ENCODE measurements around the gene ZFTA.
"Not testable (repeated sequence)": the region's sequence is repeated elsewhere in the genome, so short reads cannot be mapped to it uniquely, and the experiment has no call there.

ZFTA gene

DNA sequence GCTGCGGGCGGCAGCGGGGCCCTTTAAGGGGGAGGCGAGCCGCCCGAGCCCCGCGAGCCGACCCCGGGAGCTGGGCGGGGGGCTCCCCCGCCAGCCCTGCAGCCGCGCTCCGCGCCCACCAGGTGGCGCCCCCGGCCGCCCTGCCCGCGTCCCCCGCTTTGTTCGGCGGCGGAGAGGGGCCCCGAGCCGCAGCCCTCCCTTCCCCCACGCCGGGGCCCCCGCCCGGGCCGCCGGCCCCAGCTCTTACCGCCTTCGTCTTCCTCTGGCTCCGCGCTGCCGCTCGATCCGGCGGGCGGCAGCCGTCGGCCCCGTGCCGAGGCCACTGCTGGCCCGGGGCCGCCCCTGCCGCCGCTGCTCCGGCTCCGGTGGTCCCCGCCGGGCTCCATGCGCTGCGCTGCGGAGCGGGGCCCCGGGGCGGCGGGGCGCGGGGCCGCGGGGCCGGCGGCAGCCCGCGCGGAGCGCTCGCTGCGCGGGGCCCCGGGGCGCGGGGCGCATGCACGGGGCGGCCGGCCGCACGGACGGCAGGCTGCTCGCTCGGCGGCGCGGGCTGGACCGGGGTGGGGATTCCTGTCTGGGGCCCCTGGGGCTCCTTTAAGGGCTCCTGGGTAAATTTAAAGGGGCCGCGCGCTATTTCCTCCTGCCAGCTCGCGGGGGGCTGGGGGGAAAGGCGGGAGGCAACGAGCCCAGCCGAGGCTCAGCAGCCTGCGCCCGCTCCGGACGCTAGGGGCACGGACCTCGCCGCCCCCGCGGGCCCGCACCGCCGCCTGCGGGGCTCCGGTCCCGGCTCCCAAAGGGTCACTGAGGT lies at the start of gene ZFTA:
Gene ZFTA (minus strand): TSS at position 539 of the 805 bp plus-strand sequence. CDS start 153 bp downstream, at position 386.
- DNase-seq (ENCODE audit: low spot score): peak; percentile 30

DNA sequence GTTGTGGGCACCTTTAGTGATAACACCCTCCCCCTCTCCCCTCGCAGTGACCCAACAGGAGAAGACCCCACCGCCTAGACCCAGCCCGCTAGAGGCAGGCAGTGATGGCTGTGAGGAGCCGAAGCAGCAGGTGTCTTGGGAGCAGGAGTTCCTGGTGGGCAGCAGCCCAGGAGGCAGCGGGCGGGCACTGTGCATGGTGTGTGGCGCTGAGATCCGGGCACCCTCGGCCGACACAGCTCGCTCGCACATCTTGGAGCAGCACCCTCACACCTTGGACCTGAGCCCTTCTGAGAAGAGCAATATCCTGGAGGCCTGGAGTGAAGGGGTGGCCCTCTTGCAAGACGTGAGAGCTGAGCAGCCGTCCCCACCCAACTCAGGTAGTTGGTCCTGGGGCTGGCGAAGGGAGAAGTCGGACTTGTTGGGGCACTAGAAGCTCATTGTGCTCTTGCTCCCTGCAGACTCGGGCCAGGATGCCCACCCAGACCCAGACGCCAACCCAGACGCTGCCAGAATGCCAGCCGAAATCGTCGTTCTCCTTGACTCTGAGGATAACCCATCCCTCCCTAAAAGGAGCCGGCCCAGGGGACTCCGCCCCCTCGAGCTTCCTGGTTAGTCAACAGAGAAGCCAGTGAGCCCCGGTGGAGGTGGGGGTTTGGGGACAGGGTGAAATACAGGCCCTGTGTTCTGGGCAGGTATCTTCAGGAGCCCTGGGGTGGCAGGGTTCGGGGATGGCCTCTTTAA lies 49.4 kb upstream of the ZFTA start:
- no peak for DNase-seq (ENCODE audit: low spot score)

DNA sequence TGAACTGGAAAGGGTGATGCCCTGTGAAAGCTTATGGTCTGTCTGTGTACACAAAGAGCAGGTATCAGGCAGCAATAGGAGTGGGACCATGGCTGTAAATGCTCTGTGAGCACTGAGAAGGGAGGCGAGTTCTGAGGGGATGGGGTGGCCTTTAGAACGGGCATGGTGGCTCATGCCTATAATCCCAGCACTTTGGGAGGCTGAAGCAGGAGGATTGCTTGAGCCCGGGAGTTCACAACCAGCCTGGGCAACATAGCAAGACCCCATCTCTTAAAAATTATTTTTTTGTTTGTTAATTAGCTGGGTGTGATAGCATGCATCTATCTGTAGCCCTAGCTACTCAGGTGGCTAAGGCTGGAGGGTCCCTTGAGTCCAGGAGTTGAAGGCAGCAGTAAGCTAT lies 48.2 kb upstream of the ZFTA start:
- no peak for DNase-seq (ENCODE audit: low spot score)

DNA sequence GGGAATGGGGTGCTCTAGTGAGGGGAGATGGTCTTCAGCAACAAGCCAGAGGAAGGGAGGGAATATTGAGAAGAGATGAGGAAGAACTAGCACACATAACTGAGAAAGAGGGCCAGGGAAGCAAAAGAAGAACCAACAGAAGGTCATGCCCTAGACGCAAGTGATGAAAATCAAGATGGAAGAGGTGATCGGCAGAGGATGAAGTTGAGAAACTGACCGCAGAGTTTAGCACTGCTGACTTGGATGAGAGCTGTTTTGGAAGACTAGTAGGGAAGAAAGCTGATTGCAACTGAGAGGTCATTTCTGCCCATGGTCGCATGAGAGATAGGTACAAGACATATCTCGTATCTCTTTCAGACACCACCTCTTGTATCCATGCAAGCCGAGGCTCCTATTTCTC lies 47.6 kb upstream of the ZFTA start:
- DNase-seq (ENCODE audit: low spot score): no peak

DNA sequence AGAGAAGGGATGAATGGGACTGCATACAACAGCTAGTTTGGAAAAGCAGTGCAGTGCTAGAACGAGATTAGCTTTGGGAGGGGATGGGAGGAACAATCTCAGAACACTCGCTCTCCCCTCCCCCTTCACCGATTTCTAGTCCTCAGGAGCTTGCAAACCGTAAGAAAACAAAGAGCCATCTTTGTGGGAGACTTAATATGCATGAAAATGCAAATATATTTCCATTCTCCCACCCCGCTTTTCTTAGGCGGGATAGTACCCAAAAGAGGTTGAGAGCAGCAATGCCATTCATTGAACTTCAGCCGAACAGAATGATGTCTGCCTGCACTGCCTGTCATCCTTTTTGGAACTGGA lies 45.8 kb upstream of the ZFTA start:
- no peak for DNase-seq (ENCODE audit: low spot score)

DNA sequence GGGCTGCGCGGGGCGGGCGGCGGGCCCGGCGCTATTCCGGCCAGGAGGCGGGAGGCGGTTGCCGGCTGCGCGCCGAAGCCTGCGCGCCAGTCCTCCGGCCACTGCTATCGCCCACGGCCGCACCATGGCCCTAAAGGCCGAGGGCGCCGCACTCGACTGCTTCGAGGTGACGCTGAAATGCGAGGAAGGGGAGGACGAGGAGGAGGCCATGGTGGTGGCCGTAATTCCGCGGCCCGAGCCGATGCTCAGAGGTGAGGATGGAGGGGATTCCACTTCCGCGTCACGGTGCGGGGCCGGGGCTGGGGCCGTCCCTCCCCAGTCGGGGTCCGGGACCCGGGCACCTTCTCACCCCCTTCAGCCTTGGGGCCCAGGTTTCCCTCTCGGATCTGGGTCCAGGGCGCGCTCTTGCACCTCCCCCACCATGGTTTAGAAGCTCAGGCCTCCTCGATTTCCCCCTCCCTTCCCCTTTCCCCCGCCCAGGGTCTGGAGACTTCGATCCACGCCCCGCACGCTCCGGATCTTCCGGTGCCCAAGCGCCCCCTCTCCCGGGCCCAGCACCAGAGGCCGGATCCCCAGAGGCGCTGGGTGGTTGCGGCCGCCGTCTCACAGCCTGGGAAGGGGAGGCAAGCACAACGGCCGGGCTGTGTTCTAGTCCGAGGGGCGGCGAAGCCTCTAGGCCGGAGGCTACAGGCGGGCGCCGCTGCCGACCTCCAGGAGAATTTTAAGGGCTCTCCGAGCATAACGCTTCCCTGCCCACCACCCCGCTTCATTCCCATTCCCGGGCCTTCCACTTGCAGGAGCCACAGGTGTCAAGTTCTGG lies 45.2 kb upstream of the ZFTA start:
- no peak for DNase-seq (ENCODE audit: low spot score)

DNA sequence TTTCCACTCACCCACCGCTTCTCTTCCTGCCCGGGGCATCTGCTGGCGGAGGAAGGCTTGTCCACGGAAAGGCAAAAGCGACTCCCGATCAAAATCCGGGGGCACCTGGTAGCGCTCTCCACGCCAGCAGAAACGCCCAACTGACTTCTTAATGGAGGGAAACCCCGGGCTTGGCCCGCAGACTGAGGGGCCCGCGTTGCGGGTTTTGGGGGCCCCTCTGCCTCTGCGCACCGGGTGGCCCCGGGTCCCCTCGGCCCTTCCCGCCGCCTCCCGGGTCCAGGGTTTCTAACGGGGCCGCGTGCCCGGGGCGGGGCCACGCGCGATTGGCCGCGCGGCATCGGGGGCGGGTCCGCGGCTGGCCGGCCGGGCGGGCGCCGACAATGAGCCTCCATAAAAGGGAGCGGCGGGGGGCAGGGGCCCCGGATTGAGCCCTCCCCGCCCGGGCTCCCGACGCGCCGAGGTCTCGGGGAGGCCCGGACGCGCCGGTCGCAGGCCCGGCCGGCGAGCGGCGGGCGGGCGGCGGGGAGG lies 44.5 kb upstream of the ZFTA start, which contains the start of gene SPINDOC:
Gene SPINDOC (plus strand): TSS at position 422 of the 528 bp plus-strand sequence. CDS start 231 bp downstream, outside the sequence.
- DNase-seq (ENCODE audit: low spot score): peak; percentile 59

DNA sequence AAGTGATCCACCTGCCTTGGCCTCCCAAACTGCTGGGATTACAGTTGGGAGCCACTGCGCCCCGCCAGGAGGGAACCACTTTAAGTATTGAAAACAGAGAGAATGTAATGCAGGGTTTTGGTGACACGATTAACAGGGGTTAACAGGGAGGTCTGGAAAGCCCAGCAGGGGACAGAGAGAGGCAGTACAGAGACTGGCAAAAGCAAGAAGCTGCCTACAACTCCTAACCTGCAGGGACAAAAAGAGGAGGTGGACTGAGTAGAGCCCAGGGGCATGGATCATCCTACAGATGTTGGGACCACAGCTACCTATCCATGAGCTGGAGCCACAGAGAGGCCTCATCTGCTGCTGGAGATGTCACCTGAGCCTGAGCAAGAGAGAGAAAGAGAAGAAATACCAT lies 42.9 kb upstream of the ZFTA start:
- DNase-seq (ENCODE audit: low spot score): no peak

DNA sequence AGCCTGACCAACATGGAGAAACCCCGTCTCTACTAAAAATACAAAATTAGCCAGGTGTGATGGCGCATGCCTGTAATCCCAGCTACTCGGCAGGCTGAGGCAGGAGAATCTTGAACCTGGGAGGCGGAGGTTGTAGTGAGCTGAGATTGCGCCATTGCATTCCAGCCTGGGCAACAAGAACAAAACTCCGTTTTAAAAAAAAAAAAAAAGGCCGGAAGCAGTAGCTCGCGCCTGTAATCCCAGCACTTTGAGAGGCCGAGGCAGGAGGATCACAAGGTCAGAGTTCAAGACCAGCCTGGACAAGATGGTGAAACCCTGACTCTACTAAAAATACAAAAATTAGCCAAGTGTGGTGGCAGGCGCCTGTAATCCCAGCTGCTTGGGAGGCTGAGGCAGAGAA lies 41.8 kb upstream of the ZFTA start:
- DNase-seq (ENCODE audit: low spot score): not testable (repeated sequence)

DNA sequence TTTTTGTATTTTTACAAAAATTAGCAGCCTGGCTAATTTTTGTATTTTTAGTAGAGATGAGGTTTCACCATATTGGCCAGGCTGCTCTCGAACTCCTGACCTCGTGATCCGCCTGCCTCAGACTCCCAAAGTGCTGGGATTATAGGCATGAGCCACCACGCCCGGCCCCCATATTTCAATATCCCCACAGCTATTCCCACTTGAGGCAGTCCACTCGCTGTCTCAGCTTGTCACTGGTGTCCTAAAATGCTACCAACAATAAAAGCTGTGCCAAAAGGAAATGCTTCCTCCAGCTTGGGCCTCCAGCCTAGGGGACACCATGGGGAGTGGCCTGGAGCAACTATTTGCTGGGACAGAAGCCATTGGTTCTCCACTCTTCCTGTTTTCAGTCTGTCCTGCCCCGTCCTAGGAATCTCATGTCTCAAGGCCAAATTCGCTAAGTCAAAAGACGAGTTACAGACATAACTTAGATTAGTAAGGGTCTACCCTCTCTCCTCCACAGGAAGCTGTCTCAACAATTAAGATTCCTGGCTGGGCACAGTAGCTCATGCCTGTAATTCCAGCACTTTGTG lies 37.4 kb upstream of the ZFTA start:
- no peak for DNase-seq (ENCODE audit: low spot score)

DNA sequence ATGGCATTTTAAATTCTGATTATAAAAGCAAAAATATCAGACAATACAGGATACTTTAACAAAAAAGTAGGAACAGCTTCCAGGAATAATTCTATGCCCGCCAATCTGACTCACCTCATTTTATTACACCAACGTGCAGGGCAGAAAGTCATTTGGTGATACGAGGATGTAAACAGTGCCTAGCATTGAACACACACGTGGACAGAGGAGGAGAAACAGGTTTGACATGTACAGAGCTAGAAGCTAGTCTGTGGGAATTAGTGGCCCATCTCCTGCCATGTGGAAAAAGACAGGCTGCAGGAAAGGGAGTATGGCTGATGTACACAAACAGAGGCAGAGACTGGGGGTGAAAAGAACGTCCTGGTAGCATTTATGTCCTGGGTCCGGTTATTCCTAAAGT lies 35.7 kb upstream of the ZFTA start:
- DNase-seq (ENCODE audit: low spot score): no peak

DNA sequence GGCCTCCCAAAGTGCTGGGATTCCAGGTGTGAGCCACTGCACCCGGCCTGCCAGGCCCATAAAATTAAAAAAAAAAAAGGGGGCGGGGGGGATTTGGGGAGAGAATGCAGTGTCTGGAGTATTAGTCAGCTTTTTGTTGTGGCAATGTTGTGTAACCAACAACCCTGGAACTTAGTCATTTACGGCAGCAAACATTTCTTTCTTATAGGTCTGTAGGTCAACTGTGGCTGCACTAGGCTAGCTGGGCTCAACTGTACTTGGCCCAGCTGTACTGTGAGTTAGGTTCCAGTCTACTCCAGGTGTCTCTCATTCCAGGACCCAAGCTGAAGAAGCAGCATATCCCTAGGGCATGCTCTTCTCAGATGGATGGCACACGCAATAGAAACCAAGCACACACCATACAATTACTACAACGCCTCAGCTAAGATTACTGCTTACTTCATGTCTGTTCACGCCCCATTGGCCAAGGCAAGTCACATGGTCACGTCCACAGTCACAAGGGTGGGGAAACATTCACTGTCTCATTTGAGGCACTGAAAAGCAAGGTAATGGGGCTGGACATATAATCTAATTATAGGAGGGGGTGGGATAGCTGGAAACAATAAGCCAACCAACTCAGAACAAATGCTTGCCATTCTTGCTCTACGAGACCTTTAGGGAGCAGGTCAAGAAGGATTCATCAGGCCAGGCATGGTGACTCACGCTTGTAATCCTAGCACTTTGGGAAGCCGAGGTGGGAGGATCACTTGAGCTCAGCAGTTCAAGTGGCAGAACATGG lies 34.3 kb upstream of the ZFTA start:
- no peak for DNase-seq (ENCODE audit: low spot score)

DNA sequence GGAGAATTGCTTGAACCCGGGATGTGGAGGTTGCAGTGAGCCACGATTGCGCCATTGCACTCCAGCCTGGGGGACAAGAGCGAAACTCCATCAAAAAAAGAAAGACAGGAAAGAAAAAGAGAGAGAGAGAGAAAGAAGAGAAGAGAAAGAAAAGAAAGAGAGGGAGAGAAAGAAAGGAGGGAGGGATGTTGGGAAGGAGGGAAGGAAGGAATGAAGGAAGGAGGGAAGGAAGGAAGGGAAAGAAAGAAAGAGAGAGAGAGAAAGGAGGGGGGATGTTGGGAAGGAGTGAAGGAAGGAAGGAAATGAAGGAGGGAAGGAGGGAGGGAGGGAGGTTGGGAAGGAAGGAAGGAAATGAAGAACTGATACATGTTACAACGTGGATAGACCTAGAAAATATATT lies 32.3 kb upstream of the ZFTA start:
- no peak for DNase-seq (ENCODE audit: low spot score)

DNA sequence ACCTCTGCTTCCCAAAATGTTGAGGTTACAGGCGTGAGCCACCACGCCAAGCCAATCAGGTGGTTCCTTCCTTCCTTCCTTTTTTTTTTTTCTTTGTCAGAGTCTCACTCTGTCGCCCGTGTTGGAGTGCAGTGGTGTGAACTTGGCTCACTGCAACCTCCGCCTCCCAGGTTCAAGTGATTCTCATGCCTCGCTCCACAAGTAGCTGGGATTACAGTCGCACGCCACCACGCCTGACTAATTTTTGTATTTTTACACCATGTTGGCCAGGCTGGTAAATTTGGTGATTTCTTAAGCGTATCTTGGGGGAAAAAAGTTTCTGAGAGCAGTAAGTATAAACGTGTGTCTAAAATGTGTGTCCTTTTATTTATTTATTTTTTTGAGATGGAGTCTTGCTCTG lies 26.5 kb upstream of the ZFTA start:
- DNase-seq (ENCODE audit: low spot score): no peak

DNA sequence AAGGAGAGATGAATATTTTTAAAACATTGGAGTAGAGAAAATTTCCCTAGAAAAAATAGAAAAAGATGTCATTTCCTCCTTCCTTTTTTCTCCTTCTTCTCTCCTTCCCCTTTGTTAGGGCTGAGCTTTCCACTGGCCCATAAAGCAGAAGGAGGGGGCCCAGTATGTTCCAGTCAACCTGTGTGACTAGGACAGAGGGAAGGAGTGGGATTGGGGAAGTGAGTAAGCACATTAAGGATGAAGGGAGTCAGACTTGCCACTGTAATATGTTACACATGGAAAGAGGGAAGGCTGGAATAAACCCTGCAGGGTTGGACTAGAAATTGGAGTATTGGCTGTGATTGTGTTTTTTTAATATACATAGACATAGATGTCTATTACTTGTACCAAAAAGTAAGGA lies 24.6 kb upstream of the ZFTA start:
- no peak for DNase-seq (ENCODE audit: low spot score)

DNA sequence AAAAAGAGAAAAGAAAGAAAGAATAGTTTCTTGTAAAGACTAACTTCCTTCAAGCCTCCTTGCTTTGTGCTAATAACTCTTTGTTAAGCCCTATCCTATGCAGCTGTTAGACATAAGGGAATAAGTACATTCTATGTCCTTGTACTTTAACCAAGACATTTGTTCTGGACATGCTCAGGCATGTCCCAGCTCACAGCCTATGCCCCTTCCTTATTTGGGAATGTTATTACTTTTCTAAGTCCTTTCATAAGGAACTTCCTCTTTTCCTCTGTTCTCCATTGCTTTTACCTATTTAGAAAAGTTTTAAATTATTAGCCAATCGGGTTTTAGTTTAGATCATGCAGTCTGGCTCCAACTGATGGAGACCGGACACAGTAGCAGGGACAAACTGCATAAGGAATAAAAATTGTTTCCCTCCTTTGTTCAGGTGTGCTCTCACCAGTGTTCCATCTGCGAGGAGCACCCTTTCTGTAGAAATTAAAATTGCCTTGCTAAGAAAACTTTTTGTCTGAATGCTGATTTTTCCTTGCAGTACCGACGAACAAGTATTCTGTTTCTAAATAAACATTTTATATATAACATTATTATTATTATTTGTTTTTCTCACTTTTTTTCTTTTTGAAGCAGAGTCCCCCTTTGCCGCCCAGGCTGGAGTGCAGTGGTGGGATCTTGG lies 23.1 kb upstream of the ZFTA start:
- DNase-seq (ENCODE audit: low spot score): no peak

DNA sequence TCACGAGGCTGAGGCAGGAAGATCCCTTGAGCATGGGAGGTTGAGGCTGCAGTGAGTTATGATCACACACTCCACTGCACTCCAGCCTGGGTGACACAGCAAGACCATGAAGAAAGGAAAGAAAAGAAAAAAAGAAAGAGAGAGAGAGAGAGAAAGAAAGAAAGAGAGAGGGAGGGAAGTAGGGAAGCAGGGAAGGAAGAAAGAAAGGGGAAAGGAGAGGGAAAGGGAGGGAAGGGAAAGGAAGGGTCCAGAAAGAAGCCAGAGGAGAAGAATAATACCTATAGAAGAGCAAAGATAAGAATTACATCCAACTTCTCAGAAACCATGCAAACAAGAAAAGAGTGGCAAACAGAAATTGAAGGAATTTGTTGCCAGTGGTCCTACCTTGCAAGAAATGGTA lies 17.2 kb upstream of the ZFTA start:
- DNase-seq (ENCODE audit: low spot score): no peak

DNA sequence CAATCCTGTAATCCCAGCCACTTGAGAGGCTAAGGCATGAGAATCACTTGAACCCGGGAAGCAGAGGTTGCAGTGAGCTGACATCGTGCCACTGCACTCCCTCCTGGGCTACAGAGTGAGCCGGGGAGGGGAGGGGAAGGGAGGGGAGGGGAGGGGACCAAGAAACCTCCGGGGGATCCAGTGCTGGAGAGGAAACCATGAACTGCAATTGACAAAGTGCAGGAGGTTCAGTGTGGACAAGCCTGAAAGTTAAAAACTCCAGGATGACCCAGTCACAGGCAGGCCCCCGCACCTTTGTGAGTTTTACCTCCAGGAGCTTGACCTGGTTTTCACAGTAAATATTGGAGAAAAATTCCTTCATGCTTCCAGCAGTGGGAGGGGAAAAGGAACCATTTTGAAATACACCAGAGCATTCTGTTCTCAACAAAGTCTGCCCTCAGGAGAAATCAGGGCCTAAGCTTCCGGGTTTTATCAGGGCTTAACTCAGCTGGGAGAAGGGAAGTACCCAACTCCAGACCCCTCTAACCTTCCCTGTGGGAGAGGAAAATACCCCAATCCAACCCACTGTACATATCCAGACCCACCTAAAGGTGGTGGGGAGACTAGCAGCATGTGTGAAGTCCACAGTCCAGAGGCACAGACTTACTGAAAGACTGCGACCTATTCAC lies 15.5 kb upstream of the ZFTA start:
- no peak for DNase-seq (ENCODE audit: low spot score)

DNA sequence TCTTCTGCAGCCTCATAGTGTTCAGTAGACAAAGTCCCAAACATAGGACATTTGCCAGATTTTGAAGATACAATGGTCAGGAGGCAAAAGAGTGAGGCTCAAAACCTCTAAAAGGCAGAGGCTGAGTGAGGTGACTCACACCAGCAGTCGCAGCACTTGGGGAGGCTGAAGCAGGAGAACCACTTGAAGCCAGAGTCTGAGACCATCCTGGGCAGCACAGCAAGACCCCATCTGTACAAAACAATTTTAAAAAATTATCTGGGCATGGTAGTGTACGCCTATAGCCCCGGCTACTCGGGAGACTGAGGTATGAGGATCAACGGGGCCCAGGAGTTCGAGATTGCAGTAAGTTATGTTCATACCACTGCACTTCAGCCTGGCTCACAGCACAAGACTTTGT lies 14.2 kb upstream of the ZFTA start:
- no peak for DNase-seq (ENCODE audit: low spot score)

DNA sequence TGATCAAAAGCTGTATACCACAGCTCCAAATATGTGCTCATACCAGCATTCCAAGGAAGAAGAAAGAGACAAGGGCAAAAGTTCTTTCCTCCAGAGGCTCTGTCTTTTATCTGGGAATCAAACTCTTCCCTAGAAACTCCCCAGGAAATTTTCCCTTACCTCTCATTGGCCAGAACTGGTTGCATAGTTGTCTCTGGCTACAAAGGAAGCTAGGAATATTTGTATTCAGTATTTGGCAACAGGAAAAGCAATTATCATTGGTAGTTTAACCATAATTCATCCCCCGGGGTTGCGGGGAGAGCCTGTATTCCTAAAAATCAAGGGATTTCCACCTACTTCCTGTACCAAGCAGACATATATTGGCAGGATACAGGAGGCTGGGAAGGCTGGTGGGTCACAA lies 10.5 kb upstream of the ZFTA start:
- DNase-seq (ENCODE audit: low spot score): no peak

All from CD4-positive, alpha-beta T cell treated with Interleukin-6 at 100 ng/mL for 8 hours (primary cell).